Neural progenitor cell (in vitro differentiated cells): Measurements from ENCODE around the gene ZNF418.

Experiments used
- CTCF ChIP-seq: fragments of 200-600 bp; sonication (generic); IDR thresholded peaks from 2 replicates; pipeline ENCODE4 v1.5.1; 2017; ENCODE audit warnings: antibody characterized with exemption, mild to moderate bottlenecking
- EZH2 ChIP-seq: fragments of 200-600 bp; sonication (generic); IDR thresholded peaks from 2 replicates; pipeline ENCODE4 v1.6.1; 2017; ENCODE audit warnings: antibody characterized with exemption, mild to moderate bottlenecking, moderate library complexity
- EZH2phosphoT487 ChIP-seq: fragments of 200-600 bp; sonication (generic); IDR thresholded peaks from 2 replicates; pipeline ENCODE4 v1.6.1; 2017; ENCODE audit warnings: antibody characterized with exemption

- TF ChIP-seq CTCF: no peak
- TF ChIP-seq EZH2: no peak
- TF ChIP-seq EZH2phosphoT487: no peak
Observed at GRCh38 chr19:57935731-57936130, 529 bp upstream of the ZNF418 start.
